ENCODE data around the gene KIAA1210.

Gene KIAA1210

GRCh38 chrX:119067023-119067739, 60.4 kb downstream of the KIAA1210 start:
- no peaks in the 10 kb centered on the region for H3K27me3 ChIP-seq (ENCODE audit: control insufficient read depth, low read length)
- no peaks in the 10 kb centered on the region for H3K9me3 ChIP-seq (ENCODE audit: control insufficient read depth, insufficient read depth, low read length)
- H3K79me2 ChIP-seq (ENCODE audit: control insufficient read depth, low read length), result no peaks in the 10 kb centered on the region
- H4K20me1 ChIP-seq (ENCODE audit: control insufficient read depth, insufficient read depth, low read depth, low read length), result no peaks in the 10 kb centered on the region
- H3F3A ChIP-seq (ENCODE audit: control insufficient read depth, insufficient read depth), result no peaks in the 10 kb centered on the region
- no peaks in the 10 kb centered on the region for H3K36me3 ChIP-seq (ENCODE audit: control insufficient read depth, low read length)
- H3K4me2 ChIP-seq (ENCODE audit: low read length), result no peak overlapping the region
- no peak overlapping the region for H3K27ac ChIP-seq (ENCODE audit: low read depth, low read length)
- no peaks in the 10 kb centered on the region for H3K9me2 ChIP-seq (replicated peaks; ENCODE audit: control insufficient read depth, low read length)
- TF ChIP-seq EZH2phosphoT487 (IDR thresholded peaks at IDR 0.05; ENCODE audit: borderline replicate concordance, low read length) (no peak), CTCF (IDR thresholded peaks at IDR 0.05; ENCODE audit: low read depth, low read length, poor library complexity, severe bottlenecking) (peak; percentile 43)
- H3K4me3 ChIP-seq (ENCODE audit: low read length), result no peak overlapping the region
- H3K4me1 ChIP-seq (ENCODE audit: control insufficient read depth, low read length), result no peaks in the 10 kb centered on the region

- no peaks in the 10 kb centered on the region for H3F3A ChIP-seq (ENCODE audit: control insufficient read depth, insufficient read depth)
- H3K36me3 ChIP-seq (ENCODE audit: control insufficient read depth, low read length), result no peaks in the 10 kb centered on the region
- H3K4me3 ChIP-seq (ENCODE audit: low read length), result no peak overlapping the region
- H4K20me1 ChIP-seq (ENCODE audit: control insufficient read depth, insufficient read depth, low read depth, low read length), result no peaks in the 10 kb centered on the region
- H3K9me3 ChIP-seq (ENCODE audit: control insufficient read depth, insufficient read depth, low read length), result no peaks in the 10 kb centered on the region
- H3K79me2 ChIP-seq (ENCODE audit: control insufficient read depth, low read length), result no peaks in the 10 kb centered on the region
- no peaks in the 10 kb centered on the region for H3K9me2 ChIP-seq (replicated peaks; ENCODE audit: control insufficient read depth, low read length)
- H3K27ac ChIP-seq (ENCODE audit: low read depth, low read length), result no peak overlapping the region
- no peaks in the 10 kb centered on the region for H3K27me3 ChIP-seq (ENCODE audit: control insufficient read depth, low read length)
- no peaks in the 10 kb centered on the region for H3K4me1 ChIP-seq (ENCODE audit: control insufficient read depth, low read length)
- no peak overlapping the region for H3K4me2 ChIP-seq (ENCODE audit: low read length)
- TF ChIP-seq EZH2phosphoT487 (IDR thresholded peaks at IDR 0.05; ENCODE audit: borderline replicate concordance, low read length) (no peak), CTCF (IDR thresholded peaks at IDR 0.05; ENCODE audit: low read depth, low read length, poor library complexity, severe bottlenecking) (no peak)
These were observed 64.2 kb downstream of the KIAA1210 start for GRCh38 chrX:119063428-119063827.

- Histone ChIP-seq H4K20me1 (ENCODE audit: control insufficient read depth, insufficient read depth, low read depth, low read length) (no peaks in the 10 kb centered on the region), H3K27ac (ENCODE audit: low read depth, low read length) (no peak overlapping the region), H3K4me2 (ENCODE audit: low read length) (no peak overlapping the region), H3K36me3 (ENCODE audit: control insufficient read depth, low read length) (no peaks in the 10 kb centered on the region), H3K9me2 (replicated peaks; ENCODE audit: control insufficient read depth, low read length) (no peaks in the 10 kb centered on the region), H3K79me2 (ENCODE audit: control insufficient read depth, low read length) (no peaks in the 10 kb centered on the region), H3K4me3 (ENCODE audit: low read length) (no peak overlapping the region), H3K4me1 (ENCODE audit: control insufficient read depth, low read length) (no peaks in the 10 kb centered on the region), H3F3A (ENCODE audit: control insufficient read depth, insufficient read depth) (no peaks in the 10 kb centered on the region), H3K9me3 (ENCODE audit: control insufficient read depth, insufficient read depth, low read length) (no peaks in the 10 kb centered on the region), H3K27me3 (ENCODE audit: control insufficient read depth, low read length) (no peaks in the 10 kb centered on the region)
- TF ChIP-seq CTCF (IDR thresholded peaks at IDR 0.05; ENCODE audit: low read depth, low read length, poor library complexity, severe bottlenecking), result no peak
- TF ChIP-seq EZH2phosphoT487 (IDR thresholded peaks at IDR 0.05; ENCODE audit: borderline replicate concordance, low read length), result no peak
These were observed 64.8 kb downstream of the KIAA1210 start for GRCh38 chrX:119062750-119063374.

Measured in DOHH2 (cell line).